HG03066 (cell line): Measurements from ENCODE around the gene RP2.

Source experiments
- ATAC-seq: cut with Tn5 transposase; IDR thresholded peaks from one replicate; pipeline ENCODE4 v1.9.1; 2021; ENCODE audit warnings: low read depth; ENCODE audit not compliant: unreplicated experiment

Gene RP2

DNA sequence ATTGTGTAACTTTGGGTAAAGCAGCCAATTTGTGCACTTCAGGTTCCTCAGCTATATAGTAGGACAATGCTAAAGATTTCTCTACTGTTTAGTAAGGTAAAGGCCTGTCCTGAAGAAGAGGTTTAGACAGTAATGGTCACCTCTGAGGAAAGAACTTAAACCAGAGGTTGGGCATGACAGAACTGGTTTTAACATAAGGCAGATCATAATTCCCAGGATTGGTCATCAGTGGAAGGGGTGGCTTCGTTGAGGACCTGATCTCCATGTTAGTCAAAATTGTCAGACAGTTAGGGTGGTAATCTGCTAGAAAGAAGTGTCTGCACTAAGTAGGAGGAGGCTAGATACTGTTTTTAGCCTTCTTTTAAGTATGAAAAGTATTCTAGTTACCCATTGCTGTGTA, 4.1 kb downstream of the RP2 start:
- ATAC-seq = no peak

DNA sequence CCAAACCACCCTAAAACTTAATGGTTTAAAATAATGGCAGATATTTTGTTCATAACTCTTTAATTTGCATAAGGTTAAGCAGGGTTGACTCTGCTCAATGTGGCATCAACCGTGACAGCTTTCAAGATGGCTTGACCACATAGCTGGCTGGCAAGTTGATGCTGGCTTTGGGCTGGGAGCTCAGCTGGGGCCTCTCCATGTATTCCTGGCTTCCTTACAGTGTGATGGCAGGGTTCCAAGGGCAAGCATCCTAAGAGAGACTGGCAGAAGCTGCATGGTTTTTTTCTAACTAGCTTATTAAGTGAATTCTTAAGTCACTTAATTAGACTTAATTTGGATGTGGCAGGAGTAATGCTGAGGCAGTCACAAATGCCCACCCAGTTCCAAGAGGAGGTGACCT, 4.5 kb downstream of the RP2 start:
- ATAC-seq = no peak

DNA sequence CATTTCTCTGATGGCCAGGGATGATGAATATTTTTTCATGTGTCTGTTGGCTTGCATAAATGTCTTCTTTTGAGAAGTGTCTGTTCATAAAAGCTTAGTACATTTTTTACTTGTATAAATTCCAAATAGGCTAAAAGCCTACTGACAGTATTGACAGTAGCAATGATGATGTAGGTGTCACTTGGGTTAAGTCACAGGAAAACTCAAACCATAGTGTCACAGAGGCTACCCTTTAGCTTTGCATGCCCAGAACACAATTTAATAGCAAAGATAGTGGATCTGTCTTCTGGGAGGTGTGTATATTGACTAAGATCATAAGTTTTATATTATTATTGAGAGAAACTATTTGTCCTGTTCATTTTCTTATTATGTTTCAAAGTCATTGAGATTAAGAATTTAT, 8.1 kb downstream of the RP2 start:
- ATAC-seq = no peak

DNA sequence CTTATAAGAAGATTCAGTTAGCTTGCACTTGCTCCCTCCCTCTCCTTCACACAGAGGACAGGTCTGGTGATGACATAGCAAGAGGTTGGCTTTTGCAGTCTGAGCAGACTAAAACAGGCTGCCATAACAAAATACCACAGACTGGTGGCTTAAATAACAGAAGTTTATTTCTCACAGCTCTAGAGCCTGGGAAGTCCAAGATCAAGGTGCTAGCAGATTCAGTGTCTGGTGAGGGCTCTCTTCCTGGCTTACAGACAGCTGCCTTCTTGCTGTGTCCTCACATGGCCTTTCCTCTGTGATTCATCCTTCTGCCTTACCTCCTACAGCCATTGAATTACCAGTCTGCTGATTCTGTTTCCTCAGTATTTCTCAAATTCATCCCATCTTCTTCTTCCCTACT, 13.1 kb downstream of the RP2 start:
- ATAC-seq = no peak

DNA sequence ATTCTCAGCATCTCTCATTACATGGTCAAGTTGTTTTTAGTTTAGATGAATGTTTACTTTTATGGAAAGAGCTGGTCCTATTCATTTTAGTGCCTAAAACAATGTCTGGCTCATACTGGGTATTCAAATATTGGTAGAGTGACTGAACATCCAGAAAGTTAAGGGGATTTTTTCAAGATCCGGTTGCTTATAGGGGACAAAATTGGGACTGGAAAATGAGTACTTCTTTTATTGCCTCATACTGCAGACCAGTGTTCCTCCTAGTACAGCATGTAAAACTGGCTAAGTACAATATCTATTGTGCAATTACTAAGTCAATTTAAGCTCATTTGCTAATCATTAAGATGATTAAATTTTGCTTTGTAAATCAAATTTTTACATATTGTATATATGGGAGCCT, 13.9 kb downstream of the RP2 start:
- no peak for ATAC-seq

DNA sequence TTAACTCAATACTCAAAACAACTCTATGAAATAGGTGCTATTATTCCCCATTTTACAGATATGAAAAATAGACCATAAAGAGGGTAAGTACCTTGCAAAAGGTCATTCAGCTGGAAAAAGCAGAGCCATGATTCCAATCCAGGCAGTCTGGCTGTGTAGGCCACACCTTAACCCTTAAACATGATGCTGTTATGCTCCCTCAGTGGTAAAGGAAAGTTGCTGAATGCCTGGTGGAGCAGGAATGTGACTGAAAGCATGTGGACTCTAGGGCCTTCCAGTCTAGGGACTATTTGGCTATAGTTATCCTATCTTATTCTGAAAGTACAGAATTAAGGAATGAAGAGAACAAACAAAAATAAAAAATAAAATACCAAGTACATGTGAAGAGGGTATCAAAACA, 19.6 kb downstream of the RP2 start:
- ATAC-seq = no peak

DNA sequence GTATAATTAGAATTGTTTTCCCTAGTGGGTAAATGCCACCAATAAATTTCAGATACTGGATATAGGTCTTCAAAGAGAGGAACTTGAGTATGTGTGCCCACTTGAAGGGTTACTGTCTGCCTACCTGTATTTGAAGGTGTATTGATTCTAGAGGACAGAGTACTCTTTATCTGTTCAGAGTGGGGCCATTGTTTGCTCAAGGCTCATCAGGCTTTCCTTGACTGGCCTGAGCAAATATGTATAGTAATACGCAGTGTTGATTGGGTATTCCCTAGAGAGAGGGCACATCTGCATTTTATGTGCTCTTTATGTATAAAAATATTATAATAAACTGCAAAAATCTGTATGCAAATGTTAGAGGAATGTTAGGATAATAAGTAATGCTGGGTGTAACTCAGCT, 23.7 kb downstream of the RP2 start:
- no peak for ATAC-seq

DNA sequence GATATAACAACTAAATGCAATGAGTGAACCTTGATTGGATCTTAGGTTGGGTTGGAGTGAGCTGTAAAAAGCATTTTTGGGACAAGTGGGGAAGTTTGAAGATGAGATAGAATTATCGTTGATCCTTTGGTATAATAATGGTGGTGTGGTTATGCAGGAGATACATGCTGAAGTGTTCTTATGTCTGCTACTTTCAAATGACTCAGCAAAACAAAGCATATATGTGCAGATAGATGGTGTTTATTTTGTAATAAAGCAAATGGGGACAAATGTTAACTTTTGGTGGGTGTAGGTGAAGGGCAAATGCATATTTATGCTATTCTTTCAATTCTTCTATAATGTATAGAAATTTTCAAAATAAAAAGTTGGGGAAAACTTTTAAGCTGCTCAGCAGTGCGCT, 26.2 kb downstream of the RP2 start:
- no peak for ATAC-seq

DNA sequence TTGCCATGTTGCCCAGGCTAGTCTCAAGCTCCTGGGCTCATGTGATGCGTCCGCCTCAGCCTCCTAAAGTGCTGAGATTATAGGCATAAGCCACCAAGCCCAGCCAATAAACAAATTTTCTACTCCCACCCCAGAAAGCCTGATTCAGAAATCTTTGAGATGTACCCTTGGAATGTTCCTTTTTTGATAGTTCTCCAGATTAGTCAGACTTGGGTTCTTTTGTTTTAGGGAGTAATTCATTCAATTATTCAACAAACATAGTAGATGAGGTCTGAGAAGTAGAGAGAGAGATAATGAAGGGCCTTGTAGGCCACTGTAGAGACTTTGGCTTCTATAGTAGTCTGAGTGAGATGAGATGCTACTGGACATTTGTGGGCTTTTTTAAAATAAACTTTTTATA, 27.8 kb downstream of the RP2 start:
- no peak for ATAC-seq

DNA sequence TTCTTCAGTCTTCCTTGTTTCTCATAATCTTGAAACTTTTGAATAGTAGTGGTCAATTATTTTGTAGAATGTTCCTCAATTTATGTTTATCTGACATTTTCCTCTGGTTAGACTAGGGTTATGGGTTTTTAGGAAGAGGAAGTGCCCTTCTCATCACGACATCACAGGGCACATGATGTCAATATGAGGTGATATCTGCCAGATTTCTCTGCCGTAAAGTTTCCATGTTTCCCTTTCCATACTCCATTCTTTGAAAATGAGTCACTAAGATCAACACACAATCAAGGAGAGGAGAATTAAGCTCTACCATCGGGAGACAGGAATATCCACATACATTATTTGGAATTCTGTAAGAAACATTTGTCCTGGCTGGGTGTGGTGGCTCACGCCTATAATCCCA, 28.4 kb downstream of the RP2 start:
- no peak for ATAC-seq

DNA sequence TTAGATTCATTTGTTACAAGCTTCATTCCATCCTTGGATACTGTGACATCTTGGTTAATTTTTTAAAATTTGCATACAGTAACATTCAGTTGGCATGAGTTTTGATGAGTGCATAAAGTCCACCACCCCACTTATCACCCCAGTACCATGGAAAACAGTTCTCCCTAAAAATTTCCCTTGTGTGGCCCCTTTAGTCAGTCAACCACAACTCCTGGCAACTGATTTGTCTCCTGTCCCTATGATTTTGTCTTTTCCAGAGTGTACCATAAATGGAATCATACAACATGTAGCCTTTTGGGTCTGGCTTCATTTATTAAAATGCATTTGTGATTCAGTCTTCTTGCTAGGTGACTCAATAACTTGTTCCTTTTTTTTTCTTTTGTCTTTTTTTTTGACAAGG, 29.9 kb downstream of the RP2 start:
- ATAC-seq = no peak

DNA sequence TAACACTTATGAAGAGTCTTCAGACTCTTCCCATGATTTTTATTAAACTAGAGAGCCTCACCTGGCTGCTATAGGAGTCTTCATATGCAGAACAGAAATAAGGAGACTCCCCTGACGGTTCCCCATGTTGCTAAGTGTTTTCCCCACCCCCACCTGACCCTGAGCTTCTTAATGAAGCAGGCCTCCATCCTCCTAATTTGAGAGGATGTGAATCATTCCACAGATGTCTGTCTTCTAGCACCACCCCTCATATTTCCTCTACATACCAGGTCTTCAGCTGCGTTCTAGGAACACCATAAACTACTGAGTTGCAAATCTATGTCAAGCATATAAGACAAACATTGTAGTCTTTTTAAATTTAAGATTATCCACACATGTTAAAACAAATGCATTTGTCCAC, 36.9 kb downstream of the RP2 start:
- no peak for ATAC-seq

DNA sequence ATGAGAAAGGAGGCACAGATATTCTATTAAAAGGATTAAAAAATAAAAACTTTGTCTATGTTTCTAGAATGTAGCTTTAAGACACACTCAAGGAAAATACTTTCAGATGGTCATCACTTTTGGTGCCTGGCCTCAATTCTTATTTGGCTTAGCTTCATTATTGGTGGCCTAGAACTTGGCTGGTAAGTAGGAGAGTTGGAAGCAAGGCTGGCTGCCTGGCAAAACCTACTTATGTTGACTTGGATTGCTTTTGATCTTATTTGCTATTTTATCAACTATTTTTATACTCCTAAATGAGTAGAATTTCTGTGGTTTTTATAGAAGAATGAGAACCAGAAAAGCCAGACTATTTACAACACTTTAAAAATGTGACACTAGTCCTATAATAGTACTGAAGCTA, 40.1 kb downstream of the RP2 start:
- no peak for ATAC-seq

DNA sequence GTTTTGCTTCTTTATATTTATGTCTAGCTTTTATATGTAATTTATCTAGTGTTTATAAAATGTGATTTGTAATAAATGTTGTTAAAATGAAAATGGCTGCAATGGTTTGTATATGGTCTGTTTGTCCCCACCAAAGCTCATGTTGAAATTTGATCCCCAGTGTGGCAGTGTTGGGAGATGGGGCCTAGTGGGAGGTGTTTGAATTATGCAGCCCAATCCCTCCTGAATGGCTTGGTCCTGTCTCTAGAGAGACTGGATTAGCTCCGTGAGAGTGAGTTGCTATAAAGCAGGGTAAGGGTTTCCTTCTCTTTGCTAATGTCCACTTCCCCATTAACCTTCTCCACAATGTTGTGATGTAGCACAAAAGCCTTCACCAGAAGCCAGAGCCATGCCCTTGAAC, 45.4 kb downstream of the RP2 start:
- ATAC-seq = no peak

DNA sequence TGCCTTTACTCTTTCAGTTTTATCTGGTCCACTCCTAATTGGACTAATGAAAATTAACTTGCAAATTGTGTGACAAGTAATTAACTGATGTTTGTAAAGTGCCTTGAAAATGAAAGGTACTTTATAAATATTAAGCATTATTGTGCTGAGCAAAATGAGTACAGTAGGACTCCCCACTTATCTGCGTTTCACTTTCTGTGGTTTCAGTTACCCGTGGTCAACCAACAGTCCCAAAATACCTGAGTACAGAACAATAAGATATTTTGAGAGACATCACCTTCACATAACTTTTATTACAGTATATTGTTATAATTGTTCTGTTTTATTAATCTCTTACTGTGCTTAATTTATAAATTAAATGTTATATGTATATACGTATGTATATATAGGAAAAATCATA, 48.0 kb downstream of the RP2 start:
- ATAC-seq = no peak

DNA sequence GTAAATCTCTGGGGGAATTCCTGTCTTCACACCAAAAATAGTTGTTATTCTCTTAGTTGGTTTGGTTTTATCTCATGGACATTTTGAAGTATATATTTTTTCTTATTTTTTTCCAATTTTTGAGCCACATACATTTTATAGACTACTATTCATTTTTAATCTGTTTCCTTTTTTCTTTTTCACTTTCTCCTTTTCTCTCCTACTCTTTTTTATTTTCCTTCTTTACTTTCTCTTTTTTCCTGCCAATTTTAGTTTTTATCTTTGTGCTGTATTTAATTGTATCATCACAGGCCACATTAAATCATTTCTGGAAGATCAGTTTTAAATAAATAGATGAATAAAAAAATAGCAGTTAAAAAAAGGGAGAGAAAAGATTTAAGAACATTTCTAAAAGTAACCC, 61.4 kb downstream of the RP2 start:
- no peak for ATAC-seq

DNA sequence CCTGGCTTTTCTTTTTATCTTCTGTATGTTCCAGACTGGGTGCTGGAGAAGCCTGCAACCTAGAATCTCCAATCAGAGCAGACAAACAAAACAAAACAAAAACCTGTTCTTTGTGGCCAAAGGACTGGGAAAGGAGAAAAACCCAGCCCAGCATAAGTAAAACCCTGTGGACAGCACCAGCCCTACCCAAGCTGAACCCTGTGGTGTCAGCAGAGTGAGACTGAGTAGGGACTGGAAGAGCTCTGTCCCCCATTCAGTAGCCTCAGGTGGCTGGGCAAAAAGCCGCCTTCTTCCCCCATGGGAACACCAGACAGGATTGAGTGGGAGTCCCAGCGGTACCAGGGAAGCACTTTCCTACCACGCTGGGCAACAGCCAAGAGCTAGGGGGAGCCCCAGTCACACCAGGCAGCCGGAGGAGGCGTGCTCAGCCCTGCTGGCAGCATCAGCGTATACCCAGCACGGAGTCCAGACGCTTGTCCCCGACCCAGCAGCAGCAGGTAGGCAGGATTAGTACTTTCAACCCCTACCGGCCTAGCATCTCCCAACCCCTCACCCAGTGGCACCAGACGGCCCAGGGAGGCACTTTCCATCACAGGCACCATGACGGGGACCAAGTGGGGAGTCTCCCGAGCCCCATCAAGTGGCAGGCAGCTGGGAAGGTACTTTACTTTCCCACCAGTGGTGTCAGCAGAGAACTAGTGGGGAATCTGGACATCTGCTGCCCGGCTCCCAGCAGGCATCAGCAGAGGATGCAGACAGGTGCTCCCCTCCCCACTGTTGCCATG, 66.8 kb downstream of the RP2 start:
- peak; percentile 90 for ATAC-seq

DNA sequence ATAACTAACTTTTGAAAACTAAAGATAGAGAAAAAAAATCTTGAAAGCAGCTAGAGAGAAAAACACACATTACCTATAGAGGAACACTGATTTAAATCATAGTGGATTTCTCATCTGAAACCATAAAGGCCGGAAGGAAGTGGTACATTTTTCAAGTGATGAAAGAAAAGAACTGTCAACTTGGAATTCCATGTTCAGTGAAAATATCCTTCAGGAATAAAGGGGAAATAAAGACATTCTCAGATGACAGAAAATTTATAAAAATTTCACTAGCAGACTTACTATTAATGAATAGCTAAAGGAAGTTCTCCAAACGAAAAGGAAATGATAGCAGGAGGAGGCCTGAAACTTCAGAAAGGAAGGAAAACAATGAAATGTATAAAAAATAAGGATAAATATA, 67.8 kb downstream of the RP2 start:
- ATAC-seq = no peak

DNA sequence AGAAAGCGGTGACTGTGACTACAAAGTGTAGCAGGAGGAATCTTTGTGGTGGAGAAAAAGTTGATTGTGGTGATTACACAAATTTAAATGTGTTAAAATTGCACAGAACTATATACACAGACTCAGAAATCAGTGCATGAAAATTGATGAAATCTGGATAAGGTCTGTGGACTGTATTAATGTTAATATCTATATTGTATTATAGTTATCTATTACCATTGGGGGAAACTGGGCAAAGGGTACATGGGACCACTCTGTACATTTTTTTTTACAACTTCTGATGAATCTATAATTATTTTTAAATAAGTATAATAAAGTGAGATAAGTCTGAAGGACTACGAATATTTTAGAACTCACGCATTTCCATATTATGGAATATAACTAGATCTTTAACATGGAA, 73.6 kb downstream of the RP2 start:
- ATAC-seq = no peak

DNA sequence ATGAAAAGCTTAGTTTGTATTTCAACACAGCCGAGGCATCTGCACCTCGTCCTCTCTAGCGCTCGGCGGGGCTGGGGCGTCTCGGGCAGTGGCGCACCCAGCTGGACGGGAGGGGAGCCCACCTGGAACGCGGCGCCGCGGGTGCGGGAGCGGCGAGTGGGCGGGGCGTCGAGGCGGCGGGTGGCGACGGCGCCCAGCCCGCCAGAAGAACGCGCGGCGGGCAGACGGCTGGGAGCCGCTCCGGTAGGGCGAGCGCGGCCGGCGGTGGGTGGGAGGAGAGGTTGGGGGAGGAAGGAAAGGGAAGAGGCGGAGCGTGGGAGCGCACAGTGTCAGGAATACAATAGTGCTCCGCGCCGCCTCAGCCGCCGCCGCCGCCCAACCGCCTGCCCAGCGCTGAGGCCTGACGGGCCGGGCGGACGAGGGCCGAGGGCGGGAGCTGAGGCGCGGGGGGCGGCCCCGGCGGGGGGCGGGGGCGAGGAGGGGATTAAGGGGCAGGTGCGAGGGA, 75.3 kb downstream of the RP2 start, which contains the start of gene JADE3:
TSS of gene JADE3 (plus strand) at position 324 of the 505 bp plus-strand sequence. CDS start 72,474 bp downstream, outside the sequence.
- ATAC-seq = peak; percentile 51

DNA sequence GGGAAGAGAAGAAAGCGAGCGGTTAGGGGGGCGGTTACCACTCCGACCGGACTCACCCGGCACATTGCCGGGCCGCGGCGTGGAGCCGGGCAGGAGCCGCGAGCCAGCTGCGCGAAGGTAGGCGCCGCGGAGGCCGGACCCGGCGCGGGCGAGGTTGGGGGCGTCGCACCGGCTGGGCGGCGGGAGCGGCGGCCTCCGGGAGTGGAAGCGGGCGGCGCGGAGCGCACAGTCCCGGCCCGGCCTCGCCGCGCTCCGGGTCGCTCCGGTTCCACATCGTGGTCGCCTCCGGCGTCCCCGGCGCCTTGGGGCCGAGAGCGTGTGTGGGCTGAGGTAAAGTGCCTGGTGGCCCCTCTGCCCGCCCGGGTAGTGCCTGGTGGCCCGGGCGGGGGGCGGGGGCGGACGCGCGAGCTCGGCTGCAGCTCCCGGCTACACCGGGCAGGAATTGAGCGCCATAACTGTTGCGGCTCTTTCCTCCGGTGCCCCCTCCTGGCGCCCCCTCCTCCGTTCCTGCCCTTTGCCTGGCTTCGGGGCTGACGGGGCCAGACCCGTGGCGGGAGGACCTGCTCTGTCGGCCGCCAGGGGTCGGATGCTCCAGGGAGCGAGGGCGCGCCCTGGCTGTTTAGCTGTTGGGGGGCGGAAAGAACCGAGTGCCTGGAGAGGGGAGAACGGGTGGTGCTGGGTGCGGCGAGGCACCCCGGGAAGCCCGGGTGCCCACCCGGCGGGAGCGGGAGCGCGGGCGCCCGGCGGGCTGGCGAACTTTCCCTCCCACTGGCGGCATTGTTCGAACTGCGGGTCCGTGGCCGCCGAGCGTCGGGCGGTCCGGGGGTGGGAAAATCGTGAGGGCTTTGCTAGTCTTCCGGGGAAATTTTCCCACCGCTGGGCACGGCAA, 76.0 kb downstream of the RP2 start:
- ATAC-seq = peak; percentile 64

DNA sequence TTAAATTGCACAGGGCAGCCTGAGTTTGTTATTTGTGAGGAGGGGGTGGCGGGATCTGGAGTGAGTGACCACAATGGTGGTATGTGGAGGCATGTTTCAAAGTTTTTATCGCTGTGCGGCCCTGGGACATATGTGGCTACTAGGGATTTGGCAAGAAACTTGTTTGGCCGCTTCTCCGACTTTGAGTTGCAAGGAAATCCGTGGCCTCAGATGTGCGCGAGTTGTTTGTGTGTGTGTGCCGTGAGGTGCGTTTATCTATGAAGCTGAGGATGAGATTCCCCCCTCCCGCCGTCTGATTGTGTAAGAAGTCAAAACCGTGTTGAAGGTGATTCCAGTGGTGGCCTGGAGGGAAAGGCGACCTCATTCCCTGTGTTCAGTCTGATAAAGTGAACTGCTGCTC, 76.8 kb downstream of the RP2 start:
- ATAC-seq = no peak
